ENCODE data around the gene MMP20.

MMP20 gene

DNA sequence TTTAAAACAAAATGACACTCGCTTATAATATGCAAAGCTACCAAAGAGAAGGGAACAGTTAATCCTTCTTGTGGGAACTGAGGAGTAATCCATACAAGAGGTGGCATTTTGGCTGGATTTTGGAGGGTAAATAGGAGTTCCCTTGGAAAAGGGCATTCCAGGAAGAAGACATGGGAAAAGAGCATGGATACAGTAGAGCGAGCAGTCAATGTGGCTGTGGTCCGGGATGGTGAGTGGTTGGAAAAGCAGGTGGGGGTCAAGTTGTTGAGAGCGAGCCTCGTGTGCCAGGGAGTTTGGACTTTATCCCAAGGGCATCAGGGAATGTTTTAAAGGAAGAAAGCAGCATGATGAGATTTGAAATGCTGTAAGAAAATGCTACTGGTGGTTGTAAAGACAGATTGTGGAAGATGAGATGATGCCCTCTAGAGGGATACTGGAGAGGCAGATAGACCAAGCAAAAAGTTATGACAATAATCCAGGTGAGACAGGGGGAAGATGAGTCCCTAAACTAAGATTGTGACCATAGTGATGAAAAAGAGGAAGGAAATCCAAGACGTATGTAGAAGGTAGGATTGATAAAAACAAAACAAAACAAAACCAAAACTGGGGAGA, 90.8 kb downstream of the MMP20 start:
- DNase-seq (ENCODE audit: low read depth), result no peak
- TF ChIP-seq, protein P1, sequence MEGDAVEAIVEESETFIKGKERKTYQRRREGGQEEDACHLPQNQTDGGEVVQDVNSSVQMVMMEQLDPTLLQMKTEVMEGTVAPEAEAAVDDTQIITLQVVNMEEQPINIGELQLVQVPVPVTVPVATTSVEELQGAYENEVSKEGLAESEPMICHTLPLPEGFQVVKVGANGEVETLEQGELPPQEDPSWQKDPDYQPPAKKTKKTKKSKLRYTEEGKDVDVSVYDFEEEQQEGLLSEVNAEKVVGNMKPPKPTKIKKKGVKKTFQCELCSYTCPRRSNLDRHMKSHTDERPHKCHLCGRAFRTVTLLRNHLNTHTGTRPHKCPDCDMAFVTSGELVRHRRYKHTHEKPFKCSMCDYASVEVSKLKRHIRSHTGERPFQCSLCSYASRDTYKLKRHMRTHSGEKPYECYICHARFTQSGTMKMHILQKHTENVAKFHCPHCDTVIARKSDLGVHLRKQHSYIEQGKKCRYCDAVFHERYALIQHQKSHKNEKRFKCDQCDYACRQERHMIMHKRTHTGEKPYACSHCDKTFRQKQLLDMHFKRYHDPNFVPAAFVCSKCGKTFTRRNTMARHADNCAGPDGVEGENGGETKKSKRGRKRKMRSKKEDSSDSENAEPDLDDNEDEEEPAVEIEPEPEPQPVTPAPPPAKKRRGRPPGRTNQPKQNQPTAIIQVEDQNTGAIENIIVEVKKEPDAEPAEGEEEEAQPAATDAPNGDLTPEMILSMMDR (conservative IDR thresholded peaks at IDR 0.05; ENCODE audit: low read length), result peak; percentile 35; the same call in 1 of the 2 replicates
- no peak overlapping the region for H3K4me3 ChIP-seq (ENCODE audit: low read length)

DNA sequence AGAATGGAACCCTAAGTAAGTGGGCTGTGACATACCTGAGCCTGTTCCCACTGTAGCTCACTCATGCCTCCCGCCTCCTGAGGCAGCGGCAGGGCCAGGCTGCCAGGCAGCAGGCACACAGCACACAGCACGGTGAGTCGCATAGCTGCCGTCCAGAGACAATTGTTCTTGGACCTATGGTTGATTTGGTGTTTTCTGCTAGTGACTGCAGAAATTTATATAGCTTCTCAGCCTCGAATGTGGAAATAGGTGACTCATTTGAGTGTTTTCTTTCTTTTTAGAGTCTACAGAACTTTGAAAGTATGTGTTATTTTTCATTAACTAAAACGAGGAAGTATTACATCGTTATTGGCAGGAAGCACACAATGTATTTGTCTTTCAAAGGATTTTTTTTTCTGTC, 94.6 kb downstream of the MMP20 start, which contains the start of gene MMP7:
Gene MMP7, minus strand, starts transcription at position 190 of the 400 bp plus-strand sequence. Its CDS starts 47 bp downstream, at position 143.
- peak; percentile 70 for DNase-seq (ENCODE audit: low read depth)
- TF ChIP-seq, protein P1 (conservative IDR thresholded peaks at IDR 0.05; ENCODE audit: low read length), result no peak
- H3K4me3 ChIP-seq (ENCODE audit: low read length), result no peak within 1 kb of the TSS

DNA sequence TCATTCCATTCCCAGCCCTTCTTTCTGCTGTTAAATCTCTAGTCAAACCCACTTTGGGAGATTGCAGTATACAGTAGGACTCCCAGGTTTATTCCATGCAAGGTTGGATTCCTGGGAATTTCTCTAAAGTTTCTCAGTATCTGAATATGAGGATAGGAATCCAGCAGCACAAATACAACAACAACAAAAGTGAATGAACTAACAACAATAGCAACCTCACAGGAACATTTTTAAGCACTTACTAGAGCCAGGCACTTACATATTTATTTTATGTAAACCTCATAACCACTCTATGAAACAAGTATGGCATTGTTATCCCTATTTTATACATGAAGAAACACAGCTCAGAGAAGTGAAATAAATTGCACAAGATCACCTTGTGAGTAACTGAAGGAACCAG, 96.5 kb downstream of the MMP20 start:
- no peak for DNase-seq (ENCODE audit: low read depth)
- TF ChIP-seq, protein P1 (conservative IDR thresholded peaks at IDR 0.05; ENCODE audit: low read length), result no peak

DNA sequence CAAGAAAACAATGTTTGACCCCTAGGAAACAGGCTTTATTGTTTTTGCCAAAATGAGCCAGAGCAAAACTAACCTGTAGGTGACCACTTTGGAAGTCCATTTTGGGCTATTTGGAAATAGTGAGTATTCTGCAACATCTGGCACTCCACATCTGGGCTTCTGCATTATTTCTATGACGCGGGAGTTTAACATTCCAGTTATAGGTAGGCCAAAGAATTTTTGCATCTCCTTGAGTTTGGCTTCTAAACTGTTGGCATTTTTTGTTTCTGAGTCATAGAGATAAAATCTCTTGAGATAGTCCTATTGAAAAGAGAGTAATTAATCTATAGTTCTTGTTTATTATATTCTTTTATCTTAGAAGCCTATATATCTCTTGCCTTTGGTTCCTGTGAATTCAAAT, 97.4 kb downstream of the MMP20 start:
- TF ChIP-seq, protein P1 (conservative IDR thresholded peaks at IDR 0.05; ENCODE audit: low read length), result no peak
- H3K4me3 ChIP-seq (ENCODE audit: low read length), result no peak overlapping the region
- peak; percentile 16 for DNase-seq (ENCODE audit: low read depth)

More for the DNA sequence above, 96.5 kb downstream of the MMP20 start:
- no peak overlapping the region for H3K4me3 ChIP-seq (ENCODE audit: low read length)

DNA sequence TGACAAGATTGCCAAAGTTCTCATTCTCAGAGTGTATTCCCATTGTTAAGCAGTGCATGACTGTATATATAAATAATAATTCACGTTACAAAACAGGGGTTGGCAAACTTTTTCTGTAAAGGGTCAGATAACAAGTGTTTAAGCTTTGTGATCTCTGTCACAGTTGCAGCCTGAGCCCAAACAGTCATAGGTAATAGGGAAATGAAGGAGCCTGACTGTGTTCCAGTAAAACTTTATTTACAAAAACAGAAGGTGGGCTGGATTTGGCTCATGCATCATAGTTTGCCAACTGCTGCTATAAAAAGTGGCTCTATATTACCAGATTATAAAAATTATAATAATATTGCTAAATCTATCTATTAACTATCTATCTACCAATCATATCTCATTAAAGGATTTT, 98.1 kb downstream of the MMP20 start:
- H3K4me3 ChIP-seq (ENCODE audit: low read length), result no peak overlapping the region
- no peak for DNase-seq (ENCODE audit: low read depth)
- TF ChIP-seq, protein P1 (conservative IDR thresholded peaks at IDR 0.05; ENCODE audit: low read length), result no peak

Measured in AG10803 (cell line).